ENCODE data around the gene KRT26.

DNA sequence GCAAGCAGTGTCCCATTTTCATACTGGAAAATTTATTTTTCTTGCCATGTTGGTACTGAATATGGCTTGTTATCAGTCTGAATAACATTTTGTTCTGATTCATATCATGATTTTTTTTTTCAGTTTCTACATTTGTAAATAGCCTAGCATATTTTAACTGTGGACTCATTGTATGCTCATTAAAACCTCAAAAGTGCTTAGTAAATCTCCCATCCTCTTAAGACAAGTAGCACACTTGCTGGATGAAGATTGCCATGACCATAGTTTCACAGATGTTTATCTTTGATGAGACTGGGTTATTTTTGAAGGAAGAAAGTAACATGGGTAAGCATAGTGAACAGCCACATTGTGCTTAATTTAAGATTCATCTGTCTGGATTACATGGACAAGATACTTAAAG, 49.5 kb upstream of the KRT26 start:
- no peak for TF ChIP-seq CTCF (IDR thresholded peaks at IDR 0.05)
- no peak for TF ChIP-seq POLR2A (IDR thresholded peaks at IDR 0.05)

Data from uterus (tissue), 2 donors.